ENCODE measurements around the gene YARS1.
A peak's percentile ranks its signal among the peaks of the same experiment; 100 is the strongest.

YARS1 gene

DNA sequence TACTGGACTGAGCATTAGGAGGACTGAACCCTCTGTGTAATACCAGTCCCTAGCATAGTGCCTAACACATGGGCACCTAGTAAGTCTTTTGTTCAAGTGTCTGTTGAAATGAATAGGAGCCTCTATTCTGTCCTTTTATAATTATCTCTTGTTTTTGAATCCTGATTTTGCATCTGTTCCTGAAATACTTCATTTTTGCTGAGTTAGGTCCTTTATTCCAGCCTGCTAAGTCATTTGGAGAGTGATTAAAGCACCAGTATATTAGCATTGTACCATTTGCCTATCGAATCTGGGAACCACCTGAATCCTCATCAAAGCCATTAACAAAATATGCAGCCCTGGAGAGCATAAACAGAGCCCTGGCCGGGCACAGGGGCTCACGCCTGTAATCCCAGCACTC is 32.3 kb downstream of the YARS1 start:
- H3K27ac ChIP-seq: no peak overlapping the region
- TF ChIP-seq ZFX (IDR thresholded peaks at IDR 0.05; ENCODE audit: borderline replicate concordance): no peak

DNA sequence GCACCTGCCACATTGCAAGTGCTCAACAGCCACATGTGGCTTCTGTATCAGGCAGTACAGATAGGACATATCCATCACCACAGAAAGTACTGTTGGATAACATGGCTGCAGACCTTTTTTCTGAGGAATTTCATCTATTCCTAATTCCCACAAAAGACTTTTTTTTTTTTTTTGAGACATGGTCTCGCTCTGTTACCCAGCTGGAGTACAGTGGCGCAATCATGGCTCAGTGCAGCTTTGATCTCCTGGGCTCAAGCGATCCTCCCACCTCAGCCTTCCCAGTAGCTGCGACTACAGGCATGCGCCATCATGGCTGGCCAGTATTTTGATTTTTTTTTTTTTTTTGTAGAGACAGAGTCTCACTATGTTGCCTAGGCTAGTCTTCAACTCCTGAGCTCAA is 33.3 kb downstream of the YARS1 start:
- no peak overlapping the region for H3K27ac ChIP-seq
- TF ChIP-seq ZFX (IDR thresholded peaks at IDR 0.05; ENCODE audit: borderline replicate concordance): no peak
- no peak for TF ChIP-seq CTCF (IDR thresholded peaks at IDR 0.05)

GRCh38 chr1:32782086-32782485 is 35.1 kb downstream of the YARS1 start:
- TF ChIP-seq CTCF (IDR thresholded peaks at IDR 0.05) (no peak), ZFX (IDR thresholded peaks at IDR 0.05; ENCODE audit: borderline replicate concordance) (no peak)
- H3K27ac ChIP-seq: no peak overlapping the region

- no peak for TF ChIP-seq ZFX (IDR thresholded peaks at IDR 0.05; ENCODE audit: borderline replicate concordance)
- TF ChIP-seq CTCF (IDR thresholded peaks at IDR 0.05): no peak
- no peak overlapping the region for H3K27ac ChIP-seq
These were observed 36.4 kb downstream of the YARS1 start for GRCh38 chr1:32780628-32781234.

DNA sequence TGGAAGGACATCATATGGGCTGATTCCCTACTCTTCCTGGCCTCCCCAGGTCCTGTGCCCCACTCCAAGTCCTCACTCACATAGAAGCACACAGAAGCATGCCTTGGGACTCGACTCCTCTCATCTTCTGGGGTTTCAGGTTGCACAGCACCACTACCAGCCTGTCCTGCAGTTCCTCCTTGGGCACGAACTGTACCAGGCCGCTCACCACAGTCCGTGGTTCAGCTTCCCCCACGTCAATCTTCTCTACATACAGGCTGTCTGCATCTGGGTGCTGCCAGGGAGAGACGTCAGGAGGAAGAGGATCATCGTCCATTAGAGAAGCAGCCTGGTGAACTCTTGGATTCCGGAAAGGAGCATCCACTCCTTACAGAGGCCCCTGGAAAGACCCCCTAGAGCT is 37.2 kb downstream of the YARS1 start:
- no peak for TF ChIP-seq ZFX (IDR thresholded peaks at IDR 0.05; ENCODE audit: borderline replicate concordance)
- no peak for TF ChIP-seq CTCF (IDR thresholded peaks at IDR 0.05)
- H3K27ac ChIP-seq: no peak overlapping the region

- TF ChIP-seq CTCF (IDR thresholded peaks at IDR 0.05): no peak
- no peak for TF ChIP-seq ZFX (IDR thresholded peaks at IDR 0.05; ENCODE audit: borderline replicate concordance)
- no peak overlapping the region for H3K27ac ChIP-seq
These were observed 37.9 kb downstream of the YARS1 start for GRCh38 chr1:32779242-32779641.

DNA sequence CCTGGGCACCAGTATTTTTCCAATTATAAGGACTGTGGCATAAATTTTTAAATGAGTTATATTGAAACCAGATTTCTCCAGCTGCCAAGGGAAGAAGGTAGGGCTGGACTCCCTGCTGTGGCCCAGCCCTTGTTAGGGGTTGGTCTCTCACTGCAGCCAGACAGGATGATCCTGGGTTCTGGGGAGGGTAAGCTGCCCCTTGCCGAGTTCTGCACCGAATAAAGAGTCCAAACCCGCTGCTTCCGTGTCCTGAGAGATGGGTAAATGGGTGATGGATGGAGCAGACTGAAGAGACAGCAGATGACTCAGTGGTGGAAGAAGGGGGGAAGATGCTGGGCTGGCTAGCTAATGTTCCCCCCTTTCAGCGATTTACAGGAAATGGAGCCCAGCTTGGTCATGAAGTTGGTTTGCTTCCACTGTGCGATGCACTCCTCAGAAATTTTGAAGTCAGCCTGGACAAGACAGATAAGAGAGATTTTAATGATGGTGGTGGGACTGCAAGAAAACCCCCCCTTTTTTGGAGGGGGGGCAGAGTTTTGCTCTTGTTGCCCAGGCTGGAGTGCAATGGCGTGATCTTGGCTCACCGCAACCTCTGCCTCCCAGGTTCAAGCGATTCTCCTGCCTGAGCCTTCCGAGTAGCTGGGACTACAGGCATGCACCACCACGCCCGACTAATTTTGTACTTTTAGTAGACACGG is 41.4 kb downstream of the YARS1 start:
- no peak for TF ChIP-seq CTCF (IDR thresholded peaks at IDR 0.05)
- TF ChIP-seq ZFX (IDR thresholded peaks at IDR 0.05; ENCODE audit: borderline replicate concordance): no peak
- peak overlapping the region; percentile 39 for H3K27ac ChIP-seq

Measured in 22Rv1 (cell line).